ENCODE results near the gene COL5A2.

- no peak for TF ChIP-seq POLR2A (IDR thresholded peaks at IDR 0.05; ENCODE audit: low read depth, low read length)
- no peak for TF ChIP-seq POLR2AphosphoS5 (IDR thresholded peaks at IDR 0.05; ENCODE audit: insufficient read depth, low read depth, low read length)
Measured at GRCh38 chr2:189022492-189022891, 157.1 kb downstream of the COL5A2 start.

All from endothelial cell of umbilical vein (primary cell).